ENCODE data around the gene C19orf18. TPM values are rescaled to one million over a fixed set of nuclear protein-coding genes. Genes with fewer than 3 reads are reported as not detected.
"Not testable (repeated sequence)": the region's sequence is repeated elsewhere in the genome, so short reads cannot be mapped to it uniquely, and the experiment has no call there.

Gene C19orf18
- total RNA-seq, 5 donors from 2014 or later (not counting 1 experiment from before 2014, with no cell fraction given) = 0.66 to 1.2 (median 0.93) TPM

DNA sequence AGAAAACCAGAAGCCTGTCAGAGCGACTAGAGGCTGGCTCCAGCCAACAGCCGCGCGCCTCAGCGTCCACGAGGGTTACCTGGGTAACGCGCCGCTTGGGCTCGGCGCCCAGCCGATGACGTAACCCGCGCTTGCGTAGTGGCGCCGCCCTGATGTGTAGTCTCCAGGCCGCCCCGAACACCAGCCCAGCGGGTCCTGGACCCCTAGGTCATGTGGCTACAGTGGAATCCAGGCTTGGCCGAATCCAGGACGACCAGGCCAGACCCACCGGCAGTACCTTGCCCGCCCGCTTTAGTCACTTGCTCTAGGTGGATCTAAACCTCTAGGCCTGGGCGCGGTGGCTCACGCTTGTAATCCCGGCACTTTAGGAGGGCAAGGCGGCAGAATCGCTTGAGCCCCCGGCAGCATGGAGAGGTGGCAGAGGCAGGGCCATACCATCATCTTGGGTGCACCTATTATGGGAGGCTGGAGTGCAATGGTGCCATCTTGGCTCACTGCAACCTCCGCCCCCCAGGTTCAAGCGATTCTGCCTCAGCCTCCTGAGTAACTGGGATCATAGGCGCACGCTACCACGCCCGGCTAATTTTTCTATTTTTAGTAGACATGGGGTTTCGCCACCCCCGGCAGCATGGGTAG is 35.5 kb upstream of the C19orf18 start:
- ChIA-PET CTCF (no interaction called here), POLR2A (interaction anchor here in 1 of 2 donors (0.5 kb wide), 1 partner anchor 85 kb away, joined by 8 read pairs; no protein-coding TSS in a partner anchor)
- Mint-ChIP-seq H3K4me1 (peaks cover 0 to 5% (median 3%) of the 10 kb centered on the region in 3 donors), H3K27me3 (peaks cover 2 to 5% of the 10 kb centered on the region in 2 donors), H3K27ac (no peak overlapping the region), H3K36me3 (peaks cover 41% of the 10 kb centered on the region), H3K9me3 (peaks cover 10 to 52% (median 41%) of the 10 kb centered on the region in 3 donors), H3K4me3 (peak overlapping the region; percentile 37 to 58 (median 57))
- Histone ChIP-seq H3K4me3 (ENCODE audit: control insufficient read depth in 1 of 2, extremely low read depth in 1 of 2, low read length in 1 of 2) (peak overlapping the region; percentile 28 to 69), H3K27me3 (replicated peaks in 1 of 2; ENCODE audit: control insufficient read depth in 2 of 2, extremely low read depth in 1 of 2, insufficient read depth in 2 of 2, low read length in 1 of 2) (peaks cover 0 to 22% of the 10 kb centered on the region in 2 experiments), H3K36me3 (ENCODE audit: control insufficient read depth in 2 of 2, extremely low read depth in 1 of 2, insufficient read depth in 1 of 2, low read length in 1 of 2) (no peaks in the 10 kb centered on the region), H3K4me1 (ENCODE audit: control insufficient read depth in 1 of 2, extremely low read depth in 1 of 2, insufficient read depth in 2 of 2, low read length in 2 of 2) (peaks cover 0 to 12% of the 10 kb centered on the region in 2 experiments), H3K27ac (ENCODE audit: low read length) (no peak overlapping the region), H3K9me3 (peaks cover 9% of the 10 kb centered on the region)
- peak; percentile 68 to 87 (median 76) for ATAC-seq (replicated peaks in 1 of 4)
- peak in 34 of 35 experiments; percentile 3 to 81 (median 47) for DNase-seq
- WGBS (ENCODE audit: insufficient coverage) = 18% methylated on average over 39 of the region's 41 CpGs

DNA sequence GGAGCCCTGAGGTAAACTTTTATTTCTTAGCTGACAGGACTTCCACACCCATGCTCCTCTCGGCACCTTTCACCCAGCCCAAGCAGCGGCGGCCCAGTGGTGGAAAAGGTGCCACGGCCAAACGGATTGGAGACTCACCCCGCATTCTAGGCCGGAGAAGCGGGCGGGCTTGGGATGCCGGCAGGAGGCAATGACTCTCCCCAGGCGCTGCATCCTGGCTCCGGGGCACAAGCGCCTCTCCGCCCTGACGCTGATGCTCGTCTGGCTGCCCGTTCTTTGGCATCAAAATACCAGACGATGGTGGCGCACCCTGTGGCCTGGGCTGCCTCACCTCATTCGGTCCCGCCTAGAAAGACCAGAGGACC is 34.9 kb upstream of the C19orf18 start:
- no peak for ATAC-seq (replicated peaks in 1 of 4)
- H3K27ac Mint-ChIP-seq = no peak overlapping the region
- H3K4me1 Mint-ChIP-seq = peaks cover 0 to 10% (median 7%) of the 10 kb centered on the region in 3 donors
- ChIA-PET CTCF (no interaction called here), POLR2A (no interaction called here)
- H3K9me3 Mint-ChIP-seq = peaks cover 14 to 57% (median 46%) of the 10 kb centered on the region in 3 donors
- no peak for DNase-seq
- Histone ChIP-seq H3K36me3 (ENCODE audit: control insufficient read depth in 2 of 2, extremely low read depth in 1 of 2, insufficient read depth in 1 of 2, low read length in 1 of 2) (peaks cover 4 to 5% of the 10 kb centered on the region in 2 donors), H3K4me3 (ENCODE audit: control insufficient read depth in 1 of 2, extremely low read depth in 1 of 2, low read length in 1 of 2) (peak overlapping the region; percentile 28 to 69), H3K27ac (ENCODE audit: low read length) (no peak overlapping the region), H3K9me3 (peaks cover 11% of the 10 kb centered on the region), H3K4me1 (ENCODE audit: control insufficient read depth in 1 of 2, extremely low read depth in 1 of 2, insufficient read depth in 2 of 2, low read length in 2 of 2) (peaks cover 0 to 12% of the 10 kb centered on the region in 2 experiments), H3K27me3 (replicated peaks in 1 of 2; ENCODE audit: control insufficient read depth in 2 of 2, extremely low read depth in 1 of 2, insufficient read depth in 2 of 2, low read length in 1 of 2) (peaks cover 0 to 22% of the 10 kb centered on the region in 2 experiments)
- peak overlapping the region in 1 of 3 donors; percentile 58 for H3K4me3 Mint-ChIP-seq
- peaks cover 46% of the 10 kb centered on the region for H3K36me3 Mint-ChIP-seq
- peaks cover 2 to 5% of the 10 kb centered on the region in 2 donors for H3K27me3 Mint-ChIP-seq
- 8% methylated on average over 21 of the region's 21 CpGs for WGBS (ENCODE audit: insufficient coverage)

DNA sequence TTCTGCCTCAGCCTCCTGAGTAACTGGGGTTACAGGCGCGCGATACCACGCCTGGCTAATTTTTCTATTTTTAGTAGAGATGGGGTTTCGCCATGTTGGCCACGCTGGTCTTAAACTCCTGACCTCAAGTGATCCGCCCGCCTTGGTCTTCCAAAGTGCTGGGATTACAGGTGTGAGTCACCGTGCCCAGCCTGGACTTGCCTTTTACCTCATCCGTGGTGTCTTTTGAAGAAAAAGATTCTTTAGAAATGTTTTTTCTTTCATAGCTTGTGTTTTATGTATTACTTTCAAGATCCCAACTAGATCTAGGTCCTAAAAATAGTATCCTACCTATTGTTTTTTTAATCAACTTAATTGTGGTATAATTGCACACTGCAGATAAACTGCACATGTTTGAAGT is 34.5 kb upstream of the C19orf18 start:
- ATAC-seq (replicated peaks in 1 of 4); H3K36me3 ChIP-seq (ENCODE audit: control insufficient read depth in 2 of 2, extremely low read depth in 1 of 2, insufficient read depth in 1 of 2, low read length in 1 of 2); DNase-seq; H3K27me3 Mint-ChIP-seq; CTCF ChIA-PET; H3K27ac ChIP-seq (ENCODE audit: low read length); POLR2A ChIA-PET; H3K27ac Mint-ChIP-seq: not testable (repeated sequence)
- H3K36me3 Mint-ChIP-seq = peaks cover 50% of the 10 kb centered on the region
- H3K9me3 Mint-ChIP-seq = peaks cover 14 to 61% (median 49%) of the 10 kb centered on the region in 3 donors
- Histone ChIP-seq H3K27me3 (replicated peaks in 1 of 2; ENCODE audit: control insufficient read depth in 2 of 2, extremely low read depth in 1 of 2, insufficient read depth in 2 of 2, low read length in 1 of 2) (peaks cover 0 to 22% of the 10 kb centered on the region in 2 experiments), H3K4me3 (ENCODE audit: control insufficient read depth in 1 of 2, extremely low read depth in 1 of 2, low read length in 1 of 2) (peak overlapping the region in 1 of 2 donors; percentile 69), H3K4me1 (ENCODE audit: control insufficient read depth in 1 of 2, extremely low read depth in 1 of 2, insufficient read depth in 2 of 2, low read length in 2 of 2) (peaks cover 0 to 13% of the 10 kb centered on the region in 2 experiments), H3K9me3 (peaks cover 11% of the 10 kb centered on the region)
- H3K4me1 Mint-ChIP-seq = peaks cover 0 to 14% (median 11%) of the 10 kb centered on the region in 3 donors
- WGBS (ENCODE audit: insufficient coverage) = 69% methylated on average over 8 of the region's 10 CpGs
- H3K4me3 Mint-ChIP-seq = peak overlapping the region in 1 of 3 donors; percentile 58

DNA sequence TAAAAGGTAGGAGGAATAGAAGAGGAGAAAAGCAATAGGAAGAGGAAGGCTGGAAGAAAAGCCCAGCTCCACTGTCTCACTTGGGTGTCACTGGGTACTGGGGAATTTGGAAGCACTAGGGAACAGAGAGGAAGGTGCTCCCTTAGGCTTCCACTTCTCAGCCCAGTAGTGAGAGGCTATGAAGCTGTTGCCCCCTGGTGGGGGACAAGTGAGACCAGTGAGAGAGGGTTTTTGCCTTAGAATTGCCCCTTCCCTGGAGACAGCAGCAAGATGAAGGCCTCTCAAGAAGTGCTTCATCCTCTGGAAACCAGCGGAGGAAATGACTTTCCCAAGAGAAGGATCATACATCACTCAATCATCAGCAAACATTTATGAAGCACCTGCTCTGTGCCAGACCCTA is 33.0 kb upstream of the C19orf18 start:
- Histone ChIP-seq H3K9me3 (peaks cover 11% of the 10 kb centered on the region), H3K27ac (ENCODE audit: low read length) (no peak overlapping the region), H3K4me1 (ENCODE audit: control insufficient read depth in 1 of 2, extremely low read depth in 1 of 2, insufficient read depth in 2 of 2, low read length in 2 of 2) (peaks cover 3 to 24% of the 10 kb centered on the region in 2 experiments), H3K27me3 (replicated peaks in 1 of 2; ENCODE audit: control insufficient read depth in 2 of 2, extremely low read depth in 1 of 2, insufficient read depth in 2 of 2, low read length in 1 of 2) (peaks cover 0 to 12% of the 10 kb centered on the region in 2 experiments), H3K36me3 (ENCODE audit: control insufficient read depth in 2 of 2, extremely low read depth in 1 of 2, insufficient read depth in 1 of 2, low read length in 1 of 2) (peaks cover 6 to 7% of the 10 kb centered on the region in 2 donors), H3K4me3 (ENCODE audit: control insufficient read depth in 1 of 2, extremely low read depth in 1 of 2, low read length in 1 of 2) (no peak overlapping the region)
- H3K27me3 Mint-ChIP-seq = no peaks in the 10 kb centered on the region
- DNase-seq (no peak), ATAC-seq (replicated peaks in 1 of 4) (no peak)
- peaks cover 48% of the 10 kb centered on the region for H3K36me3 Mint-ChIP-seq
- no peak overlapping the region for H3K27ac Mint-ChIP-seq
- CTCF ChIA-PET = no interaction called here
- no peak overlapping the region for H3K4me3 Mint-ChIP-seq
- POLR2A ChIA-PET = no interaction called here
- H3K9me3 Mint-ChIP-seq = peaks cover 14 to 56% (median 45%) of the 10 kb centered on the region in 3 donors
- no CpG with 5 or more reads among the region's 1 CpG for WGBS (ENCODE audit: insufficient coverage)
- peaks cover 5 to 21% (median 18%) of the 10 kb centered on the region in 3 donors for H3K4me1 Mint-ChIP-seq

DNA sequence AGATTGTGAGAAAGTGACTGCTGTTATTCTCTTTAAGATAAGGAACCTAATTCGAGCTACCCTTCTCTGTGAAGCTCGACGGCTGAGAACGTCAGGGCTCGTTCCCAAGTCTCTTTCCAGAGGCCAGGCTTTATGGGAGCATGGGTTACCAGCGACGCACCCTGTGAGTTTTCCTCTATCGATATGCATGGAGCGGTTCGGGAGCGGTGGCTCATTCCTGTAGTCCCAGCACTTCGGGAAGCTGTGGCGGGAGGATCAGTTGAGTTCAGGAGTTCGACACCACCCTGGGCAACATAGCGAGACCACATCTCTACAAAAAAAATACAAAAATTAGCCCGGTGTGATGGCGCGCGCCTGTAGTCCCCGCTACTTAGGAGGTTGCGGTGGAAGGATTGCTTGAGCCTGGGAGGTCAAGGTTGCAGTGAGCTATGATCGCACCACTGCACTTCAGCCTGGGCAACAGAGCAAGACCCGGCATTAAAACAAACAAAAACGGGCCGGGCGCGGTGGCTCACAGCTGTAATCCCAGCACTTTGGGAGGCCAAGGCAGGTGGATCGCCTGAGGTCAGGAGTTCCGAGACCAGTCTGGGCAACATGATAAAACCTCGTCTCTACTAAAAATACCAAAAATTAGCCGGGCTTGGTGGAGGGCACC is 29.0 kb upstream of the C19orf18 start:
- peak overlapping the region; percentile 83 to 91 for H3K4me3 ChIP-seq (ENCODE audit: control insufficient read depth in 1 of 2, extremely low read depth in 1 of 2, low read length in 1 of 2)
- no peak for ATAC-seq (replicated peaks in 1 of 4)

More for the DNA sequence above, 29.0 kb upstream of the C19orf18 start:
- CTCF ChIA-PET = interaction anchor here in 1 of 2 donors (0.6 to 1.3 kb wide), 2 partner anchors 96 to 286 kb away, joined by 3 to 6 read pairs; no protein-coding TSS in a partner anchor
- Histone ChIP-seq H3K36me3 (ENCODE audit: control insufficient read depth in 2 of 2, extremely low read depth in 1 of 2, insufficient read depth in 1 of 2, low read length in 1 of 2) (peaks cover 23% of the 10 kb centered on the region in 2 donors), H3K9me3 (peaks cover 6% of the 10 kb centered on the region), H3K4me1 (ENCODE audit: control insufficient read depth in 1 of 2, extremely low read depth in 1 of 2, insufficient read depth in 2 of 2, low read length in 2 of 2) (peaks cover 8 to 21% of the 10 kb centered on the region in 2 experiments), H3K27me3 (replicated peaks in 1 of 2; ENCODE audit: control insufficient read depth in 2 of 2, extremely low read depth in 1 of 2, insufficient read depth in 2 of 2, low read length in 1 of 2) (no peaks in the 10 kb centered on the region), H3K27ac (ENCODE audit: low read length) (peak overlapping the region; percentile 81)
- DNase-seq = no peak
- POLR2A ChIA-PET = interaction anchor here (0.6 to 1.9 kb wide), 3 partner anchors 86 to 275 kb away, joined by 3 to 8 read pairs (median 7); partner anchors contain the start of gene ZSCAN18 (in 1 of the 2)
- Mint-ChIP-seq H3K9me3 (peaks cover 10 to 47% (median 37%) of the 10 kb centered on the region in 3 donors), H3K27me3 (no peaks in the 10 kb centered on the region), H3K4me1 (peaks cover 26 to 32% (median 31%) of the 10 kb centered on the region in 3 donors), H3K27ac (peak overlapping the region; percentile 65 to 74), H3K4me3 (peak overlapping the region; percentile 81 to 90 (median 82)), H3K36me3 (peaks cover 75% of the 10 kb centered on the region)
- WGBS (ENCODE audit: insufficient coverage) = 45% methylated on average over 19 of the region's 31 CpGs
